ENCODE results near the gene SPTBN4.

GRCh38 chr19:40585241-40585981 lies 118.6 kb downstream of the SPTBN4 start:
- TF ChIP-seq EP300 (IDR thresholded peaks at IDR 0.05) (no peak), POLR2A (IDR thresholded peaks at IDR 0.05) (no peak), POLR2AphosphoS5 (IDR thresholded peaks at IDR 0.05) (no peak)
- TF ChIP-seq, protein P1, sequence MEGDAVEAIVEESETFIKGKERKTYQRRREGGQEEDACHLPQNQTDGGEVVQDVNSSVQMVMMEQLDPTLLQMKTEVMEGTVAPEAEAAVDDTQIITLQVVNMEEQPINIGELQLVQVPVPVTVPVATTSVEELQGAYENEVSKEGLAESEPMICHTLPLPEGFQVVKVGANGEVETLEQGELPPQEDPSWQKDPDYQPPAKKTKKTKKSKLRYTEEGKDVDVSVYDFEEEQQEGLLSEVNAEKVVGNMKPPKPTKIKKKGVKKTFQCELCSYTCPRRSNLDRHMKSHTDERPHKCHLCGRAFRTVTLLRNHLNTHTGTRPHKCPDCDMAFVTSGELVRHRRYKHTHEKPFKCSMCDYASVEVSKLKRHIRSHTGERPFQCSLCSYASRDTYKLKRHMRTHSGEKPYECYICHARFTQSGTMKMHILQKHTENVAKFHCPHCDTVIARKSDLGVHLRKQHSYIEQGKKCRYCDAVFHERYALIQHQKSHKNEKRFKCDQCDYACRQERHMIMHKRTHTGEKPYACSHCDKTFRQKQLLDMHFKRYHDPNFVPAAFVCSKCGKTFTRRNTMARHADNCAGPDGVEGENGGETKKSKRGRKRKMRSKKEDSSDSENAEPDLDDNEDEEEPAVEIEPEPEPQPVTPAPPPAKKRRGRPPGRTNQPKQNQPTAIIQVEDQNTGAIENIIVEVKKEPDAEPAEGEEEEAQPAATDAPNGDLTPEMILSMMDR (IDR thresholded peaks at IDR 0.05) = no peak
